NCI-H510A (cell line): ENCODE results near the gene GRIK4.

Source experiments
- DNase-seq: peaks from one replicate; lab custom pipeline; 2025; lab: John Stamatoyannopoulos, UW

GRIK4 gene

GRCh38 chr11:120642196-120642894, 130.8 kb downstream of the GRIK4 start:
- DNase-seq, result no peak

- DNase-seq, result no peak
These were observed 131.7 kb downstream of the GRIK4 start for GRCh38 chr11:120643284-120643683.

GRCh38 chr11:120645639-120646038, 134.1 kb downstream of the GRIK4 start:
- no peak for DNase-seq

GRCh38 chr11:120646206-120646605, 134.7 kb downstream of the GRIK4 start:
- no peak for DNase-seq

- no peak for DNase-seq
These were observed 136.1 kb downstream of the GRIK4 start for GRCh38 chr11:120647681-120648080.

GRCh38 chr11:120648771-120649170, 137.2 kb downstream of the GRIK4 start:
- DNase-seq, result no peak

- DNase-seq, result no peak
These were observed 137.8 kb downstream of the GRIK4 start for GRCh38 chr11:120649316-120649715.

- DNase-seq, result no peak
These were observed 139.8 kb downstream of the GRIK4 start for GRCh38 chr11:120651396-120651795.

- DNase-seq, result no peak
These were observed 140.3 kb downstream of the GRIK4 start for GRCh38 chr11:120651836-120652235.

- no peak for DNase-seq
These were observed 141.3 kb downstream of the GRIK4 start for GRCh38 chr11:120652705-120653335.

- no peak for DNase-seq
These were observed 144.0 kb downstream of the GRIK4 start for GRCh38 chr11:120655589-120655988.

- DNase-seq, result no peak
These were observed 145.9 kb downstream of the GRIK4 start for GRCh38 chr11:120657306-120658070.

- DNase-seq, result no peak
These were observed 146.5 kb downstream of the GRIK4 start for GRCh38 chr11:120658071-120658423.

GRCh38 chr11:120659076-120659475, 147.5 kb downstream of the GRIK4 start:
- no peak for DNase-seq

- no peak for DNase-seq
These were observed 148.5 kb downstream of the GRIK4 start for GRCh38 chr11:120660024-120660565.

- no peak for DNase-seq
These were observed 150.6 kb downstream of the GRIK4 start for GRCh38 chr11:120662071-120662676.

GRCh38 chr11:120663142-120663541, 151.6 kb downstream of the GRIK4 start:
- DNase-seq, result no peak

GRCh38 chr11:120666121-120666639, 154.6 kb downstream of the GRIK4 start:
- DNase-seq, result no peak

- DNase-seq, result no peak
These were observed 155.7 kb downstream of the GRIK4 start for GRCh38 chr11:120667281-120667680.

GRCh38 chr11:120667934-120668333, 156.4 kb downstream of the GRIK4 start:
- no peak for DNase-seq

GRCh38 chr11:120668537-120668936, 157.0 kb downstream of the GRIK4 start:
- DNase-seq, result no peak

GRCh38 chr11:120674542-120674941, 163.0 kb downstream of the GRIK4 start:
- no peak for DNase-seq
